Sigmoid colon (tissue), 7 donors: ENCODE measurements around the gene IFI27L2. TPM values are rescaled to one million over a fixed set of nuclear protein-coding genes. Genes with fewer than 3 reads are reported as not detected.

Experiments used
- DNase-seq: peaks from one replicate; pipeline ENCODE4 v3.0.0-alpha.2; 2019
- H3K27ac ChIP-seq, 4 donors: fragments of 200-600 bp; sonication (generic); one replicate each; pipeline ENCODE4 v1.5.1; 2016 to 2019; ENCODE audit warnings: mild to moderate bottlenecking in 1 of 4
- H3K27me3 ChIP-seq, 3 donors: fragments of 200-600 bp; sonication (generic); one replicate each; pipeline ENCODE4 v1.5.1; 2019; ENCODE audit warnings: mild to moderate bottlenecking in 1 of 3
- H3K36me3 ChIP-seq, 4 donors: fragments of 200-600 bp; sonication (generic); one replicate each; pipeline ENCODE4 v1.5.1; 2016 to 2019
- H3K4me1 ChIP-seq, 4 donors: fragments of 200-600 bp; sonication (generic); one replicate each; pipeline ENCODE4 v1.5.1; 2017 to 2019
- H3K4me3 ChIP-seq, 4 donors: fragments of 200-600 bp; sonication (generic); one replicate each; pipeline ENCODE4 v1.5.1; 2017 to 2019; ENCODE audit warnings: mild to moderate bottlenecking in 2 of 4, moderate library complexity in 1 of 4
- H3K9me3 ChIP-seq, 4 donors: fragments of 200-600 bp in 3 of 4; sonication (generic) in 3 of 4; one replicate each; pipeline versions ENCODE4 v1.5.1 to v1.6.1; 2013 to 2019
- EP300 ChIP-seq, 4 donors: sonication (generic); formaldehyde crosslinking; IDR thresholded peaks; one replicate each; pipeline ENCODE4 v1.6.1; 2017; ENCODE audit warnings: antibody characterized with exemption in 4 of 4
- POLR2A ChIP-seq, 2 donors: fragments of 450-650 bp; IDR thresholded peaks; one replicate each; pipeline ENCODE4 v1.6.1; 2016; ENCODE audit warnings: antibody characterized with exemption in 2 of 2, mild to moderate bottlenecking in 2 of 2, moderate library complexity in 2 of 2
- POLR2AphosphoS5 ChIP-seq, 4 donors: sonication (generic); formaldehyde crosslinking; IDR thresholded peaks; one replicate each; pipeline ENCODE4 v1.6.1; 2017; ENCODE audit warnings: antibody characterized with exemption in 4 of 4
- WGBS, 2 donors: extraction: QIAGEN DNeasy Blood & Tissue Kit; methylation state at CpG; one replicate each; pipeline ENCODE4 v1.1.7; 2013; 5-methylcytosine and 5-hydroxymethylcytosine counted together
- intact Hi-C: fragments of 100-400 bp; cut with DNase I; formaldehyde crosslinking; loops from one replicate; pipeline ENCODE4 v1.15.1; 2023
- polyA plus RNA-seq, 3 donors: library from polyadenylated mRNA; stranded (reverse); fragments of 200-250 nt; gene quantifications; one replicate each; pipeline ENCODE4 v1.2.3, GENCODE V29; 2013
- total RNA-seq, 4 donors: library from RNA; depleted of rRNA; stranded (reverse); fragments of >200 nt; gene quantifications; one replicate each; pipeline ENCODE4 v1.1.0, GENCODE V29; 2016
- TF ChIP-seq, protein P1 (sequence below), 4 experiments: fragments of 450-650 bp in 3 of 4; fragments of 200-600 bp in 1 of 4; IDR thresholded peaks; one replicate each; pipeline ENCODE4 v1.5.1; 2016 to 2019; ENCODE audit warnings: antibody characterized with exemption in 4 of 4, mild to moderate bottlenecking in 3 of 4, moderate library complexity in 2 of 4
- donor health status: healthy with polysubstance abuse.
- donor health status: Bipolar disorder and iron deficiency.
- donor health status: healthy.

The IFI27L2 gene
- total and polyA plus RNA-seq, 7 donors, result 47.9 to 145 (median 84.7) TPM

DNA sequence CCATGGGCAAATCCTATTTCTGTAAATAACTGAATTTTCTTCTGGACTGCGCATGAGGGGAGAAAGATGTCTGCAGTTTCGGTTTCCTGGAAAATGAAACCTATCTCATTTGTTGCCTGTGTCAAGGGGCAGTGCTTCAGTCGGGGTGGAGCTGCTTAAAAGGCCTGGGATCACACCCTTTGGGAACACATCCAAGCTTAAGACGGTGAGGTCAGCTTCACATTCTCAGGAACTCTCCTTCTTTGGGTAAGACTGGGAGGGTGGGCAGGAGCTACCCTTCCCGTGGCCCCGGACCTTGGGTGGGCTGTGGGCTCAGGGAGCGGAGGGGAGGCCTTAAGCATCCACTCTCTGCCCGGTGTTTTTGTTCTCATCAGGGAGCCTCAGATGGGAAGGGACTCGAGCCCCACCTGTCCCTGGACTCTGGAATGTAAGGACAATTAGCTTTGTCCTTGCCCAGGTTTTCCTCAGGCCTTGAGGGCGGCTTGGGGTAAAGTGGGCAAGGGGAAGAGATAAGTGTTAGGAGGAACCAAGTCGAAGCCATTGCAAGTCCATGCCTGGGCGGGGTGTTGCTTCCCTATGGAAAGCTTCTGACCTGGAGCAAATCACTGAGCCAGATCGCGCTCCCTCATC is 18.7 kb downstream of the IFI27L2 start, which contains the start of gene IFI27:
Gene IFI27, plus strand, starts transcription at position 185 of the 630 bp plus-strand sequence.
- peaks cover 0 to 11% (median 0%) of the 10 kb centered on the region in 4 donors for H3K4me1 ChIP-seq
- no peaks in the 10 kb centered on the region for H3K9me3 ChIP-seq
- H3K27ac ChIP-seq, result peak within 1 kb of the TSS; percentile 61 to 77 (median 64)
- TF ChIP-seq EP300 (IDR thresholded peaks at IDR 0.05) (no peak), POLR2AphosphoS5 (IDR thresholded peaks at IDR 0.05) (peak; percentile 59 to 89 (median 86)), POLR2A (IDR thresholded peaks at IDR 0.05) (peak in 1 of 2 donors; percentile 46)
- TF ChIP-seq, protein P1, sequence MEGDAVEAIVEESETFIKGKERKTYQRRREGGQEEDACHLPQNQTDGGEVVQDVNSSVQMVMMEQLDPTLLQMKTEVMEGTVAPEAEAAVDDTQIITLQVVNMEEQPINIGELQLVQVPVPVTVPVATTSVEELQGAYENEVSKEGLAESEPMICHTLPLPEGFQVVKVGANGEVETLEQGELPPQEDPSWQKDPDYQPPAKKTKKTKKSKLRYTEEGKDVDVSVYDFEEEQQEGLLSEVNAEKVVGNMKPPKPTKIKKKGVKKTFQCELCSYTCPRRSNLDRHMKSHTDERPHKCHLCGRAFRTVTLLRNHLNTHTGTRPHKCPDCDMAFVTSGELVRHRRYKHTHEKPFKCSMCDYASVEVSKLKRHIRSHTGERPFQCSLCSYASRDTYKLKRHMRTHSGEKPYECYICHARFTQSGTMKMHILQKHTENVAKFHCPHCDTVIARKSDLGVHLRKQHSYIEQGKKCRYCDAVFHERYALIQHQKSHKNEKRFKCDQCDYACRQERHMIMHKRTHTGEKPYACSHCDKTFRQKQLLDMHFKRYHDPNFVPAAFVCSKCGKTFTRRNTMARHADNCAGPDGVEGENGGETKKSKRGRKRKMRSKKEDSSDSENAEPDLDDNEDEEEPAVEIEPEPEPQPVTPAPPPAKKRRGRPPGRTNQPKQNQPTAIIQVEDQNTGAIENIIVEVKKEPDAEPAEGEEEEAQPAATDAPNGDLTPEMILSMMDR (IDR thresholded peaks at IDR 0.05), result no peak
- H3K27me3 ChIP-seq, result no peaks in the 10 kb centered on the region
- peak; percentile 76 for DNase-seq
- H3K36me3 ChIP-seq, result no peaks in the 10 kb centered on the region
- 17 to 62% methylated on average over 14 of the region's 14 CpGs for WGBS, 2 donors
- intact Hi-C loops, result no loop called here
- peak within 1 kb of the TSS in 3 of 4 donors; percentile 30 to 33 (median 33) for H3K4me3 ChIP-seq

DNA sequence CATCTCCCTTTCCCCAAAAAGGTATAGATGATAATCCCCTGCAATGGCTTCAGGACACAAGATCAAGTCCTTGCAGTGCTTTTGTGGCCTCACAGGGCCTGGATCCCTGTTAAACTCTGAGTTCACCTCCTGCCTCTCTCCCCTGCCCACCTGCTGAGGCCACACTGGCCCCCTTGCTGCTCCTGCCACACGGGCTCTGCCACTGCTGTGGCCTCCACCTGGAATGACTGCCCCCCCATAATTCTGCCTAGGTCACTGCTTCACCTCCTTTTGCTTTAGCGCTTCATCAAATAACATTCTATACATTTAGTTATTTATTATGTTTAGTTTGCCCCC is 19.5 kb downstream of the IFI27L2 start:
- H3K4me3 ChIP-seq, result peak overlapping the region in 1 of 4 donors; percentile 30
- peaks cover 0 to 11% (median 0%) of the 10 kb centered on the region in 4 donors for H3K4me1 ChIP-seq
- H3K36me3 ChIP-seq, result no peaks in the 10 kb centered on the region
- no peak for TF ChIP-seq POLR2A (IDR thresholded peaks at IDR 0.05)
- TF ChIP-seq, protein P1 (IDR thresholded peaks at IDR 0.05), result no peak
- no peak for TF ChIP-seq EP300 (IDR thresholded peaks at IDR 0.05)
- no peak for TF ChIP-seq POLR2AphosphoS5 (IDR thresholded peaks at IDR 0.05)
- peak overlapping the region in 3 of 4 donors; percentile 62 to 77 (median 67) for H3K27ac ChIP-seq
- WGBS, 2 donors, result 93 to 97% methylated on average over 2 of the region's 2 CpGs
- intact Hi-C loops, result no loop called here
- DNase-seq, result peak; percentile 28
- H3K27me3 ChIP-seq, result no peaks in the 10 kb centered on the region
- H3K9me3 ChIP-seq, result no peaks in the 10 kb centered on the region

DNA sequence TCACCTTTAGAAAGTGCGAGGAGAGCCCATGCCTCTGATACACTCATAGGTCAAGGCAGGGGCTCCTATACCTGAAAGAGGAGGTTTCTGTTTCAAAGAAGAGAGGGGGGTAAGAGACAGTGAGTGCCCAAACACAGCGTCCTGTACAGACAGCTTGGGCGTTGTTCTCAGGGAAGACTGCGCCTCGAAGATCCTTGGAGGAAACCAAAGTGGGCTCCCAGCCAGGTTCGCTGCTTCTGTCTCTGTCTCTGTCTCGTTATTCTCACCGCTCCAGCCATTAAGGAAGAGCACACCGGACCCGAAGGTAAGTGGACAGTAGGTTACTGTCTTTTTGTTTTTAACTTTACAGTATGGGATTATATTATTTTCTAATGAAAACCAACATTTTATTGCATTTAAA is 24.7 kb downstream of the IFI27L2 start:
- Histone ChIP-seq H3K27me3 (no peaks in the 10 kb centered on the region), H3K9me3 (no peaks in the 10 kb centered on the region), H3K4me1 (peaks cover 0 to 1% (median 0%) of the 10 kb centered on the region in 4 donors), H3K4me3 (no peak overlapping the region), H3K36me3 (no peaks in the 10 kb centered on the region), H3K27ac (no peak overlapping the region)
- DNase-seq, result no peak
- no peak for TF ChIP-seq EP300 (IDR thresholded peaks at IDR 0.05)
- TF ChIP-seq, protein P1 (IDR thresholded peaks at IDR 0.05), result no peak
- TF ChIP-seq POLR2AphosphoS5 (IDR thresholded peaks at IDR 0.05), result no peak
- no peak for TF ChIP-seq POLR2A (IDR thresholded peaks at IDR 0.05)
- intact Hi-C loops, result no loop called here
- 90 to 92% methylated on average over 10 of the region's 10 CpGs for WGBS, 2 donors

DNA sequence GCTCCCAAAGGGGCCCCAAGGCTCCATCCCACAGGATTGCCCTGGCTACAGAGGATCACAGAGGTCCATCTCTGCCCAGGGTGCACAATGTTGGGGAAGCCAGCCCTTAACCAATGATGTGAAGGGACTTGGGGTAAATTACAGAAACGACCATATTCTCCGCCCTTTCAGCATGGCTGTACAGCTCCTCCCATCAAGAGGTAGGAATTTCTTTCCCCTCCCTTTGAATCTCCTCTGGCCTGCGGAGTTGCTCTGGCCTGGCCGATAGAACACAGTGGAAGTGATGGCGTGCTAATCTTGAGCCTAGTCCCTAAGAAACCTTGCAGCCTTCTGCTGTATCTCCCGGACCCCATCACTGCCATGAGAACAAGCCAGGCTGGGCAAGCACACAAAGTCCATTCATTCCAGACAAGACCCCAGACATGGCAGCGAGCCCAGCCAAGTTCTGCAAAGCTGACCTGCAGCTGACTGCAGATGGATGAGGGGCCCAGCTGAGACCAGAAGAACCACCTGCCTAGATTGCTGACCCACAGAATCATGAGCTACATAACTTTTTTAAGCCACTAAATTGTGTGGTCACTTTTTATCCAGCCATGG is 25.8 kb downstream of the IFI27L2 start:
- H3K4me3 ChIP-seq, result no peak overlapping the region
- DNase-seq, result no peak
- TF ChIP-seq POLR2A (IDR thresholded peaks at IDR 0.05), result no peak
- TF ChIP-seq, protein P1 (IDR thresholded peaks at IDR 0.05), result no peak
- no peak for TF ChIP-seq POLR2AphosphoS5 (IDR thresholded peaks at IDR 0.05)
- TF ChIP-seq EP300 (IDR thresholded peaks at IDR 0.05), result no peak
- no peak overlapping the region for H3K27ac ChIP-seq
- no peaks in the 10 kb centered on the region for H3K4me1 ChIP-seq
- H3K36me3 ChIP-seq, result no peaks in the 10 kb centered on the region
- H3K9me3 ChIP-seq, result no peaks in the 10 kb centered on the region
- intact Hi-C loops, result no loop called here
- no peaks in the 10 kb centered on the region for H3K27me3 ChIP-seq
- 71 to 83% methylated on average over 7 of the region's 7 CpGs for WGBS, 2 donors
